ENCODE results near the gene R3HDM2.
"Not testable (repeated sequence)": the region's sequence is repeated elsewhere in the genome, so short reads cannot be mapped to it uniquely, and the experiment has no call there.

Gene R3HDM2

DNA sequence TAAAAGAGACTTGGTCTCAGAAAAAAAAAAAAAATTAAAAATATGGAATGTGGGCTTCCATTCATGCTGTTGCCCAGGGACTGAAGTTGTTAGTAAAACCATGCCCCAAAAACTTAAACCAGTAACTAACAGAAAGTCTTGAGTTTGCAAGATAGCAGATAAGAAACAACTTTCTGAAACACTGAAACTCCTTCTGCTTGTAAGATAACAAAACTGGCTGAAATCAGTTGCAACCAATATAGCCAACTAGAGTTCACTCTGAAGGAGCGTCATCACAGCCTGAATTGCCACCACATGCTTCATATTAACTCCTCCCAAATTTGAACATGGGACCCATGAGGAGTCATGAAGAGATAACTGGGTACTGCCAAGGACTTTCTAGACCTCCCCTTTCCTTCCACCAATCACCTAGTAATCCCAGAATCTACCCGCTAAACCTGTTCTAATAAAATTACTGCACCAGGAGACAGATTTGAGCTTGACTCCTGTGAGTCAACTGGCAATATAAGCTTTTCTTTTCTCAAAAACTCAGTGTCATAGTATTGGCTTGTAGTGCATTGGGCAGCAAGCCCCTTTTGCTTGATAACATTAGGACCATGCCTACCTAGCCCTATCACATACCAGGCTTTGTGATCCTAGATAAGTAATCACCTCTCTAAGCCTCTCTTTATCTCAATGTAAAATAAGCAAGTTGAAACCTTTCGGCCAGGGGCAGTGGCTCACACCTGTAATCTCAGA lies 53.6 kb downstream of the R3HDM2 start:
- DNase-seq (ENCODE audit: low read depth): no peak

GRCh38 chr12:57372233-57372632 lies 58.6 kb downstream of the R3HDM2 start:
- no peak for DNase-seq (ENCODE audit: low read depth)

DNA sequence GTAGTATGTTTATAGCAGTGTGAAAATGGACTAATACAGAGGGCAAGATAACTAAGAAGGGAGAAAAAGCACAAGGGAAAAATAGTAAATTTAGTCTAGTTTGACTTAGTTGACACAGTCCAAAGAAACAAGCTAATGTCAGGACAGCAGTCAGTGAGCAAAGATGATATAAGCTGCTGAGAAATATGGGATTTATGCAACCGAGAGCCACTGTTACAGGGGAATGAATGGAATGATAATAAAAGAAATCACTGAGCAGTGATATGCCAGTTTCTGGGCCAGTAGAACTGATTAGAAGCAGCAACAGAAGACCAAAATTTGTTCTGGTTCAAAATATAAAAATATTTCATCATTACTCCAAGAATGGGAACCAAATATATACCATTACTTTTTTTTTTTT lies 60.1 kb downstream of the R3HDM2 start:
- DNase-seq (ENCODE audit: low read depth): no peak

- no peak for DNase-seq (ENCODE audit: low read depth)
Measured at GRCh38 chr12:57370072-57370471, 60.8 kb downstream of the R3HDM2 start.

DNA sequence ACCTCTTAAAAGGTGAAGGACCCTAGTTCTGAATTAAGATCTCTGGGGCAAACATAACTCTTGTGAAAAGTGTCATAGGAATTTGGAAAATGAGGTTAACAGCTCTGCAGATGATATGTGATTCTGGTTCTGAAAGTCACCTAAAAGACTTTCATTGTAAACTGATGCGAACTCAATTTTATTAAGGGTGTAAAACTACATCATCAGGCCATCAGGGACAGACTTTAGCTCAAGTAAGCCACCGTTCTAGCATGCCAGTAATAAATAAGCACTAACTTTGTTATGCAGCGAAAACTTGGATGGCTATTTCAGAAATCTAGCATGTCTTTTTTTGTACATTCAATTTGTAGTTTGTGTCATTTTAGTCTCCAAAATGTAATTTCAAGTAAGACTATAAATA lies 61.6 kb downstream of the R3HDM2 start:
- DNase-seq (ENCODE audit: low read depth): no peak

- no peak for DNase-seq (ENCODE audit: low read depth)
Measured at GRCh38 chr12:57368349-57369095, 62.3 kb downstream of the R3HDM2 start.

DNA sequence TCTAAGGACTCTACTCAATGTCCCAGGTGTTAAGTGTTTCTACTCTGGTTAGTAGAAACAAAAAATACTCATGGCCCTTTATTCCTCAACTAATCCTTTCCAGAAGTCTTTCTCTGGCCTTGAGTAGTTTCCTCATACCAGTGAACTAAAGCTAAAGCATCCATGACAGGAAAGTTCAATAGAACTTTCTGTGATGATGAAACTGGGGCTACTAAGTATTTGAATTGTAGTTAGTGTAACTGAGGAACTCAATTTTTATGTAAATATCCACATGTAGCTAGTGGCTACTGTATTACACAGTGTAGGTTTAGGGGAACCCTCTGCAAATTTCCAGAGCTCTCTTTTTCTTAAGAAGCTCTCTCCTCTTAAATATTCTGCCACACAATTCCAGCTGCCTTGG lies 63.7 kb downstream of the R3HDM2 start:
- no peak for DNase-seq (ENCODE audit: low read depth)

DNA sequence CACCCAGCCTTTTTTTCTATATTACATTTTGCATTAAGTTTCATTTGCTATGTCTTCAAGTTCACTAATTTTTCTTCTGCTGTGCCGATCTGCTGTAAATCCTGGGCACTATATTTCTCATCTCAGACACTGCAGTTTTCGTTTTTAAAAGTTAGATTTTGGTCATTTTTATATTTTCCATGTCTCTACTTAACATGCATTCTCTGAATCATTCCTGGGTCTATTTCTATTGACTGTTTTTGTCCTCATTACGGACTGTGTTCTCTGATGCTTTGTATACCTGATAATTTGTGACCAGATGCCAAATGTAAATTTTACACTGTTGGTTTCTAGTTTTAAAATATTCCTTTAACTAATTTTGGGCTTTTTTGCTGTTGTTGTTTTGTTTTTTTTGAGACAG lies 64.5 kb downstream of the R3HDM2 start:
- no peak for DNase-seq (ENCODE audit: low read depth)

- not testable (repeated sequence) for DNase-seq (ENCODE audit: low read depth)
Measured at GRCh38 chr12:57364156-57364555, 66.7 kb downstream of the R3HDM2 start.

DNA sequence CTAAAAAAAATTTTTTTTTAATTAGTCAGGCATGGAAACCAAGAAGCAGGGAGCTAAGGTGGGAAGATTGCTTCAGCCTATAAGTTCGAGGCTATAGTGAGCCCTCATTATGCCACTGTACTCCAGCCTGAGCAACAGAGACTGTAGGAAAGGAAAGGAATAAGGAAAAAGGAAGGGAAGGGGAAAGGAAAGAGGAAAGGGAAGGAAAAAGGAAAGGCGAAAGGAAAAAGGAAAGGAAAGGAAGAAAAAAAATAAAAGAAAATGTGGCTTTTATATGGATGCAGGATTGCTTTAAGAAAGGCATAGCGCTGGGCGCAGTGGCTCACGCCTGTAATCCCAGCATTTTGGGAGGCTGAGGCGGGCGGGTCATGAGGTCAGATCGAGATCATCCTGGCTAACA lies 70.4 kb downstream of the R3HDM2 start:
- DNase-seq (ENCODE audit: low read depth): no peak

DNA sequence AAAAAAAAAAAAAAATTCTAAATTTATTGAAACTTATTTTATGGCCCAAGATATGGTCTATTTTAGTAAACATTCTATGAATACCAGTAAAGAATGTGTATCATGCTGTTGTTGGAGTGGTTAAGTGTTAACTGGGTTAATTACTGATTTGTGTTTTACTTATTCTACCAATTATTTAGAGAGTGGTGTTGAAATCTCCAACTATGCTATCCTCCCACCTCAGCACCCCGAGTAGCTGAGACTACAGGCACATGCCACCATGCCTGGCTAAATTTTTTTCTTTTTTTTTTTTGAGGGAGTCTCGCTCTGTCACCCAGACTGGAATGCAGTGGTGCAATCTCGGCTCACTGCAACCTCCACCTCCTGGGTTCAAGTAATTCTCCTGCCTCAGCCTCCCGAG lies 72.2 kb downstream of the R3HDM2 start:
- DNase-seq (ENCODE audit: low read depth): no peak

DNA sequence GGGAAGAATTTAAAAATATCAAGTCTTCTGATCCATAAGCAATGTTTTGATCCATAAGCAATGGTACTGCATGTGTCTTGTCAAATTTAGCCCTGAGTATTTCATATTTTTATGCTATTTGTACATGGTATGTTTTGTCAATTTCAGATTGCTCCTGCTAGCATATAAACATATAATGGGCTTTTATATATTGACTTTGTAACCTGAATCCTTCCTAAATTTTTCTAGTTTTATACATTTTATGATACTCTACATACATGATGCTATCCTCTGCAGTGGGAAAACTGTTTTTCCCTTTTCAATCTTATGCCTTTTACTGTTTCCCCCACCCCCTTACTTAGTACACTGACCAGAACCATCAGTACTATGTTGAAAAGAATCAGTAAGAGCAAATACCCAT lies 75.1 kb downstream of the R3HDM2 start:
- no peak for DNase-seq (ENCODE audit: low read depth)

DNA sequence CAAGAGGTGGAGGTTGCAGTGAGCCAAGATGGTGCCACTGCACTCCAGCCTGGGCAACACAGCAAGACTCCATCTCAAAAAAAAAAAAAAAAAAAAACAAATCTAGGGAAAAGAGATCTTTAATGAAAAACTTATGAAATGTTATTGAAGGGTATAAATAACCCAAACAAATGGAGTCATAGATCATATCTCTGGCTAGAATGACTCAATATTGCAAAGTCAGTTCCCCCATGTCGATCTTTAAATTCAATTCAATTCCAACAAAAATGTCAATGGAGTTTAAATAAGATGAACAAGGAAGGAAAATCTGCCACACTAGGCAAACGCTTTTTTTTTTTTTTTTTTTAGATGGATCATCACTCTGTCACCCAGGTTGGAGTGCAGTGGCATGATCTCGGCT lies 78.7 kb downstream of the R3HDM2 start:
- DNase-seq (ENCODE audit: low read depth): no peak

GRCh38 chr12:57347284-57347683 lies 83.6 kb downstream of the R3HDM2 start:
- DNase-seq (ENCODE audit: low read depth): no peak

GRCh38 chr12:57343703-57344378 lies 87.0 kb downstream of the R3HDM2 start:
- DNase-seq (ENCODE audit: low read depth): no peak

DNA sequence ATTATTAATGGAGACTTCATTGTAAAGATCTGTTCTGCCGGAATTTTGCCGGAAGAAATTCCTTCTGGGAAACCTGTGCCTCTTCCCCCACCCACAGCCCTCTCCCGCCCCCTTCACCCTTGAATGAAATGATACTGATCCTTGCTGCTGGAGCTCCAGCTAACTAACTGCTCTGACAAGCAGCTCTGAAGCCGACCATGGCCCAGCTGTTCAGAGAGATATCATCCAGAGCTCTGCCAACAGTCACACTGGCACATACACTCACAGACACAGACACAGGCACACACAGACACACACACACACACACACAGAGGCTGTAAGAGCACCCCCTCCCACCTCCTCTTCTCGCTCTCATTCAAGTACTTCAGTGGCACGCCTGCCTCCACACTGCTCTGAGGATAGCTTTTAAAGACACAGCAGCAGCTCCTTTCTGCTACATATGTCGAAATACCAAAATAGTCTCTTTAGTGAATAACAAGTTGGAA lies 88.6 kb downstream of the R3HDM2 start:
- DNase-seq (ENCODE audit: low read depth): no peak

- no peak for DNase-seq (ENCODE audit: low read depth)
Measured at GRCh38 chr12:57341275-57341990, 89.4 kb downstream of the R3HDM2 start.

GRCh38 chr12:57340104-57340503 lies 90.7 kb downstream of the R3HDM2 start:
- DNase-seq (ENCODE audit: low read depth): no peak

DNA sequence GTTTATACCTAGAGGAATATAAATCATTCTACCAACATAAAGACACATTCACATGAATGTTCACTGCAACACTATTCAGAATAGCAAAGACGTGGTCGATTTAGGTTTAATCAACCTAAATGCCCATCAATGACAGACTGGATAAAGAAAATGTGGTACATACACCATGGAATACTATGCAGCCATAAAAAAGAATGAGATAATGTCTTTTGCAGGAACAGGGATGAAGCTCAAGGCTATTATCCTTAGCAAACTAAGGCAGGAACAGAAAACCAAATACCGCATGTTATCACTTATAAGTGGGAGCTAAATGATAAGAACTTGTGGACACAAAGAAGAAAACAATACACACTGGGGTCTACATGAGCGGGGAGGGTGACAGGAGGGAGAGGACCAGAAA lies 94.5 kb downstream of the R3HDM2 start:
- DNase-seq (ENCODE audit: low read depth): not testable (repeated sequence)

GRCh38 chr12:57334219-57334618 lies 96.6 kb downstream of the R3HDM2 start:
- no peak for DNase-seq (ENCODE audit: low read depth)

- DNase-seq (ENCODE audit: low read depth): no peak
Measured at GRCh38 chr12:57332646-57333312, 98.1 kb downstream of the R3HDM2 start.

DNA sequence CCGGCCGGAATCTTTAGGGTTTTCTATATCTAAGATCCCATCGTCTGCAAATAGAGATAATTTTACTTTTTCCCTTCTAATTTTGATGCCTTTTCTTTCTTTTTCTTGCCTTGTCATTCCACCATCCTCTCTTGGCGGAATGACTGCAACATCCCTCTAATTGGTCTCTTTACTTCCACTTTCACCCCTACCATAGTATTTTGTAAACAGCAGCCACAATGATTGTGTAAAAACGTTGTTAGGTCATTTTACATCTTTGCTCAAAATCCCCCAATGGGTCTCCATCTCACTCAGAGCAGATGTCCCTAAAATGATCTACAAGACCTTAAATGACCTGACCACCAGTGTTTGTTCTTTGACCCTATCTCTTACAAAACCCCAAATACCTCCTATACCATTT lies 99.9 kb downstream of the R3HDM2 start:
- DNase-seq (ENCODE audit: low read depth): no peak
